Adipocyte (in vitro differentiated cells): ENCODE results near the gene RAP1GAP.

Experiments
- DNase-seq: peaks from one replicate; pipeline ENCODE4 v3.0.0-alpha.2; 2015; ENCODE audit warnings: low read depth
- H3K27me3 ChIP-seq: replicated peaks from 2 replicates; pipeline ENCODE4 v1.7.0; 2013; ENCODE audit warnings: mild to moderate bottlenecking, low read length, moderate library complexity; ENCODE audit not compliant: control insufficient read depth, insufficient read depth
- H3K36me3 ChIP-seq: 2 replicates; pipeline ENCODE4 v1.7.0; 2013; ENCODE audit warnings: low read length, mild to moderate bottlenecking, moderate library complexity; ENCODE audit not compliant: control insufficient read depth, insufficient read depth, severe bottlenecking
- H3K4me1 ChIP-seq: 2 replicates; pipeline ENCODE4 v1.7.0; 2013; ENCODE audit warnings: mild to moderate bottlenecking, low read length, moderate library complexity; ENCODE audit not compliant: control insufficient read depth, insufficient read depth
- H3K4me3 ChIP-seq: 2 replicates; pipeline ENCODE4 v1.7.0; 2013; ENCODE audit warnings: mild to moderate bottlenecking, low read length, moderate library complexity
- H3K9ac ChIP-seq: 2 replicates; pipeline ENCODE4 v1.7.0; 2013; ENCODE audit warnings: mild to moderate bottlenecking, low read length, moderate library complexity
- H3K9me3 ChIP-seq: 2 replicates; pipeline ENCODE4 v1.7.0; 2013; ENCODE audit warnings: mild to moderate bottlenecking, low read length, moderate library complexity; ENCODE audit not compliant: control insufficient read depth

The RAP1GAP gene

GRCh38 chr1:21598904-21599303 is 70.3 kb downstream of the RAP1GAP start:
- Histone ChIP-seq H3K9ac (no peak overlapping the region), H3K36me3 (no peaks in the 10 kb centered on the region), H3K9me3 (no peaks in the 10 kb centered on the region), H3K4me1 (no peaks in the 10 kb centered on the region), H3K4me3 (no peak overlapping the region), H3K27me3 (peaks cover 45% of the 10 kb centered on the region)
- DNase-seq = no peak

GRCh38 chr1:21598417-21598816 is 70.7 kb downstream of the RAP1GAP start:
- Histone ChIP-seq H3K4me1 (no peaks in the 10 kb centered on the region), H3K9ac (no peak overlapping the region), H3K4me3 (no peak overlapping the region), H3K9me3 (no peaks in the 10 kb centered on the region), H3K27me3 (peaks cover 41% of the 10 kb centered on the region), H3K36me3 (no peaks in the 10 kb centered on the region)
- DNase-seq = no peak

- no peaks in the 10 kb centered on the region for H3K4me1 ChIP-seq
- H3K4me3 ChIP-seq = no peak overlapping the region
- peaks cover 38% of the 10 kb centered on the region for H3K27me3 ChIP-seq
- H3K9me3 ChIP-seq = no peaks in the 10 kb centered on the region
- H3K9ac ChIP-seq = no peak overlapping the region
- no peaks in the 10 kb centered on the region for H3K36me3 ChIP-seq
- DNase-seq = no peak
Measured at GRCh38 chr1:21597753-21598152, 71.4 kb downstream of the RAP1GAP start.

DNA sequence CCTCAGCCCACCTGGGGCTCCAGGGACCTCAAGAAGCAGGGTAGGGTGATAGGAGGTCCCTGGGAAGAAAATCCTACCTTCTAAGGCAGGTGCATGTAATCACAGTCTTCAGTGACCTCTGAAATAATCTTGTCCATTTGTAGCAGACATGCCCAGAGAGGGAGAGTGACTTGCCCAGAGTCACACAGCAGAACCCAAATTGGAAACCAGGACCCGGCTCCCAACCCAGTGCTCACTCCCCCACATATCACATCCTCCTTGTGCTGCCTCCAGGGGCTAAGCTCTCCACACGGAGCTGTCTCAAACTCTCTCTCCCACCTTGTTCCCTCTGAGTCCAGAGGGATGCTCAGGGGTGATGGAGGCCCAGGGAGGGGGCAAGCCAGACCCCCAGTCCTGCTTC is 72.5 kb downstream of the RAP1GAP start:
- Histone ChIP-seq H3K4me3 (no peak overlapping the region), H3K27me3 (peaks cover 28% of the 10 kb centered on the region)

DNA sequence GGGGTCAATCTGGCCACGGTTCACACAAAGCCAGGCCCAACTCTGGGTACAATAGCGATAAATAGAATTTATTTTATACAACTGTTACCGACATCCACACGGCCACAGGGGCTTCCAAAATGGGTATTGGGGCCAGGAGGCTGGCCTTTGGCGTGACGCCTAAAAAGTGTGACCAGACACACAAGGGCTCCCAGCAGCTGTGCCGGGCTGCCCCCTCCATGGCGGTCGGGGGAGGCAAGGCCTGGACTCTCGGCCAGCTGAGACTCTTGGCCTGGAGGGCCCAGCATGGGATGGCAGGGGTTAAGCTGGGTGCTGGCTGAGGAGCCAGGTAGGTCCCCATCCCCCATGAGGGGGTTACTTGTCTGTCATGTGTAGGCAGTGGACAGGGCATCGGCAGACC is 73.0 kb downstream of the RAP1GAP start:
- Histone ChIP-seq H3K36me3 (no peaks in the 10 kb centered on the region), H3K9ac (no peak overlapping the region), H3K4me1 (no peaks in the 10 kb centered on the region), H3K27me3 (peaks cover 25% of the 10 kb centered on the region), H3K9me3 (no peaks in the 10 kb centered on the region), H3K4me3 (no peak overlapping the region)
- no peak for DNase-seq

More for the DNA sequence above, 72.5 kb downstream of the RAP1GAP start:
- Histone ChIP-seq H3K4me1 (no peaks in the 10 kb centered on the region), H3K9ac (no peak overlapping the region), H3K36me3 (no peaks in the 10 kb centered on the region), H3K9me3 (no peaks in the 10 kb centered on the region)
- DNase-seq = no peak

- H3K4me1 ChIP-seq = peaks cover 6% of the 10 kb centered on the region
- H3K9ac ChIP-seq = no peak overlapping the region
- no peak overlapping the region for H3K4me3 ChIP-seq
- peaks cover 25% of the 10 kb centered on the region for H3K27me3 ChIP-seq
- DNase-seq = peak; percentile 83
- H3K9me3 ChIP-seq = no peaks in the 10 kb centered on the region
- no peaks in the 10 kb centered on the region for H3K36me3 ChIP-seq
Measured at GRCh38 chr1:21594935-21595897, 73.9 kb downstream of the RAP1GAP start.

- H3K4me1 ChIP-seq = peaks cover 6% of the 10 kb centered on the region
- no peak overlapping the region for H3K9ac ChIP-seq
- peaks cover 22% of the 10 kb centered on the region for H3K27me3 ChIP-seq
- H3K9me3 ChIP-seq = no peaks in the 10 kb centered on the region
- no peak overlapping the region for H3K4me3 ChIP-seq
- DNase-seq = peak; percentile 26
- H3K36me3 ChIP-seq = no peaks in the 10 kb centered on the region
Measured at GRCh38 chr1:21594501-21594900, 74.7 kb downstream of the RAP1GAP start.

DNA sequence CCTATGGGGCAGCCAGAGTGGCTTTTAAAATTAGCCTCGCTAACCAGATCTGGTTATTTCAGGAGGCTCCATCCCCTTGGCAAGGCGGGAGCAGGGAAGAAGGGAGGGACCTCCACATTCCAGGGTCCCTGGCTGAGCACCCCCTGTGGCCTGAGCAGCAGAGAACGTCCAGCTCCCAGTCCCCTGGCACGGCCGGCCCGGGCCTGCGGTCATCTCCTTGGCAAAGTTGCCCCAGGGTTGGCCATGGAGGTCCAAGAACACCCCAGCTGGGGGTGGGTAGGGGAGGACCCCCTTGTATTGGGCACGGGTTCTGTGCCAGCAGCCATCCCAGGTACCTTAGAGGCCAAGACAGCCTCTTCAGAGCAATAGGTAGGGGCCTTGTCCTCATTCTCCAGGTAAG is 75.9 kb downstream of the RAP1GAP start:
- peaks cover 13% of the 10 kb centered on the region for H3K27me3 ChIP-seq
- H3K4me1 ChIP-seq = peaks cover 6% of the 10 kb centered on the region
- H3K9me3 ChIP-seq = no peaks in the 10 kb centered on the region
- no peak overlapping the region for H3K4me3 ChIP-seq
- DNase-seq = no peak
- H3K9ac ChIP-seq = no peak overlapping the region
- no peaks in the 10 kb centered on the region for H3K36me3 ChIP-seq

DNA sequence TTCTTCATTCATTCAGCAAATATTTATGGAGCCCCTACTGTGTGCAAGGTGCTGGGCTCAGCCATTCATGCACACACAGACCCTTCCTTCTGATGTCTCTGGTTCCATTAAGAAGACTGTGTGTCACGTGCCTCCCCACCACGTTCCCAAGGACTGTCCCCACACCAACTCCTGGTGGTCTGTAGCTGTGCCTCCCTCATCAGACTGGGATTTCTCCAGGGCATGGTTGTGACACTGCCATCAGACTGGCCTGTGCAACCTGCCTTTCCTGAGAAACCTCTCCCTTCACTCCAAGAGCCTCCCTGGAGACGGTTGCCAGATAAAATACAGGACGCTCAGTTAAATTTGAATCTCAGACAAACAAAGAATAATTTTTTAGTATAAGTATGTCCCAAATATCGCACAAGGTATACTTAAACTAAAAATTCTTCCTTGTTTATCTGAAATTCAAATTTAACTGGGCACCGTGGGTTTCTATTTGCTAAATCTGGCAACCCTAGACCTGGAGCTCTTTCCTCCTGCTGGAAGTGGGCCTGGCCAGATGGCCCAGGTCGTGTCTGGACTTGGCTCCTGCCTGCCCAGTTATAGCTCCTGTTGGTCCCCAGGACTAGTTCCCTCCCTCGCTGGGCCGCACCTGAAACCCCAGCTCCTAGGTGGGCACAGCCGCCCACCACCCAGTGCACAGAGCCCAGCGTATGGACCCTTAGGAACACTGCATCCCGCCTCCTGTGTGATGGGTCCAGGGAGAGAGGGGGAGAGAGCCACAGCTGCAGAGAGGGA is 76.9 kb downstream of the RAP1GAP start:
- Histone ChIP-seq H3K27me3 (peaks cover 11% of the 10 kb centered on the region), H3K4me1 (peaks cover 6% of the 10 kb centered on the region), H3K36me3 (no peaks in the 10 kb centered on the region), H3K9me3 (no peaks in the 10 kb centered on the region), H3K4me3 (no peak overlapping the region), H3K9ac (no peak overlapping the region)
- DNase-seq = no peak

DNA sequence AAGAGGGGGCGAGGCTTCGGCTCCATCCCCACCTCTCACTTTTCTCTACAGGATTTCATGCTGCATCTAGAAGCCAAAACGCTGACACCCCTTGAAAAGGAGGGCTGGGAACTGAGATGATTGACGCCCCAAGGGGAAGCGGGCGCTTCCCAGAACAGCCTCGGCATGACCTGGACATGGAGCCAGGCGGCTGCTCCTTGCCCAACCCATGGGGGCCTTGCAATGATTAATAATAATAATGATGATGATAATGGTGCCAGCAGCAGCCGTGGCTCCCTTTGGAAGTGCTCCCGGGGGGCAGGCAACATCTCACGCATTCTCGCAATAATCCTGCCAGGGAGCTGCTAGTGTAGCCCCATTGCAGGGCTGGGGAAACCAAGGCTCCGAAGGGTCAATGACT is 78.2 kb downstream of the RAP1GAP start:
- H3K9ac ChIP-seq = no peak overlapping the region
- H3K36me3 ChIP-seq = no peaks in the 10 kb centered on the region
- H3K9me3 ChIP-seq = no peaks in the 10 kb centered on the region
- peaks cover 11% of the 10 kb centered on the region for H3K27me3 ChIP-seq
- no peak for DNase-seq
- H3K4me3 ChIP-seq = no peak overlapping the region
- peaks cover 18% of the 10 kb centered on the region for H3K4me1 ChIP-seq

DNA sequence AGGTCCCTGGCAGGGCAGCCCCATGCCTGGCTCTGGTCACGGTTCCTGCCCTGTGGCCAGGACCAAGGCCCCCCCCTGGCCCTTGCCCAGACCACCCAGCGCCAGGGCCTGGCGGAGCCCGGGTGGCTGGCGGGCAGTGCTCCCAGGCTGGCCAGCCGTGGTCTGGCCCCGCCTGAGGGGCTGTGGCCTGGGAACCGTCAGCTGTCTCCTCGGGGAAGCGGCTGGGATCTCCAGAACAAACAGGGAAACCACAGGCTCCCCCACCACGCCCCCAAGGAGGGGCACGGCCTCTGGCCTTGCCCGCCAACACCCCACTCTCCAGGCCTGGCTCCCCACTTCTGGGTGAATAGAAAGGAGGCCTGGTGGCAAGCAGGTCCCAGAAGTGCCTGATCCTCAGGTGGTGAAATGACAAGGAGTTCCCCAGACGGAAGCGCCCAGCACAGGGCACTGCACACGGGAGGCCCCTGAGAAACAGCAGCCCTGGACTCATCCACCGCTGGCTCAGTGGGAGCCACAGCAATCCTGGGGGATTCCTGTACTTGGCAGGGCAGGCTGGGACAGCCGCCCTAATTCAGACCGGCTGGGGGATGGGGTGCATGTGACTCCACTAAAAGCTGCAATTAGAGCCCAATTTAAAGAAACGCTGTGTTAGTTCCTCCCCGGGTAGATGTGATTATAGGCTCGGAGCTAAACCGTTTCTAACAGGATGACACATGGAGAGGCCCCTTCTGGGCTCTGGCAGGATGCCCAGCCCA is 78.9 kb downstream of the RAP1GAP start:
- Histone ChIP-seq H3K4me3 (no peak overlapping the region), H3K27me3 (peaks cover 11% of the 10 kb centered on the region), H3K4me1 (peaks cover 23% of the 10 kb centered on the region), H3K36me3 (no peaks in the 10 kb centered on the region), H3K9me3 (no peaks in the 10 kb centered on the region), H3K9ac (no peak overlapping the region)
- no peak for DNase-seq
